K562 (cell line): ENCODE measurements around the gene BEST2. TPM values are rescaled to one million over a fixed set of nuclear protein-coding genes. Genes with fewer than 3 reads are reported as not detected.

Experiments
- CBFB ChIP-seq: sonication (generic); formaldehyde crosslinking; IDR thresholded peaks from 2 replicates; pipeline ENCODE4 v1.4.0; 2020; ENCODE audit warnings: mild to moderate bottlenecking, missing genetic modification reagents
- HDAC2 ChIP-seq: fragments of 450-650 bp; IDR thresholded peaks from 2 replicates; pipeline ENCODE4 v1.6.1; 2016; ENCODE audit warnings: mild to moderate bottlenecking
- HLTF ChIP-seq: fragments of 450-650 bp; IDR thresholded peaks from 2 replicates; pipeline ENCODE4 v1.6.1; 2016
- RFX7 ChIP-seq: fragments of 250-450 bp; sonication (Bioruptor Pico); IDR thresholded peaks from 2 replicates; pipeline ENCODE4 v1.5.1; 2021; ENCODE audit warnings: mild to moderate bottlenecking
- SAP30 ChIP-seq: fragments of 200-600 bp; sonication (generic); IDR thresholded peaks from 2 replicates; pipeline ENCODE4 v1.6.1; 2012; ENCODE audit warnings: borderline replicate concordance, low read depth, mild to moderate bottlenecking, moderate library complexity, low read length, control low read depth, inconsistent platforms; ENCODE audit not compliant: insufficient read depth, poor library complexity, severe bottlenecking
- ZBTB40 ChIP-seq, 2 experiments: fragments of 450-650 bp in 1 of 2; sonication (generic) in 1 of 2; formaldehyde crosslinking in 1 of 2; IDR thresholded peaks; 2 replicates each; pipeline versions ENCODE4 v1.7.1 to v1.9.0; 2016 to 2022; ENCODE audit warnings: inconsistent platforms in 1 of 2, mild to moderate bottlenecking in 1 of 2, missing genetic modification reagents in 1 of 2
- ZNF785 ChIP-seq: fragments of 250-450 bp; sonication (Bioruptor Pico); IDR thresholded peaks from 2 replicates; pipeline ENCODE4 v1.4.0; 2020; ENCODE audit warnings: mild to moderate bottlenecking
- polyA plus RNA-seq, 8 experiments: library from polyadenylated mRNA; depleted of rRNA in 4 of 8; stranded (reverse) in 5 of 8; unstranded in 3 of 8; fragments of >200 nt; fragmentation: Nextera tagmentation in 2 of 8; fragmentation: Illumina TruSeq in 1 of 8; extraction: Ambion mirVana in 2 of 8; extraction: Trizol in 1 of 8; gene quantifications; 2 replicates each; pipeline versions ENCODE4 v1.2.1 to v1.2.3, GENCODE V29; 2011 to 2014; ENCODE audit warnings: inconsistent platforms in 1 of 8, missing spikeins in 1 of 8
- total RNA-seq, 7 experiments: library from RNA; depleted of rRNA in 6 of 7; stranded (reverse); fragments of >200 nt in 6 of 7; fragmentation: Illumina TruSeq in 2 of 7; extraction: Trizol in 2 of 7; gene quantifications; 2 replicates each; pipeline versions ENCODE4 v1.2.1 to v1.2.3, GENCODE V29; 2011 to 2021; ENCODE audit warnings: low replicate concordance in 1 of 7
- TF ChIP-seq, protein P1 (sequence below): fragments of 450-650 bp; IDR thresholded peaks from 2 replicates; pipeline ENCODE4 v1.7.1; 2018; ENCODE audit warnings: mild to moderate bottlenecking, low read depth; ENCODE audit not compliant: partially characterized antibody
- TF ChIP-seq, protein P2 (sequence below): fragments of 250-450 bp; sonication (Bioruptor Pico); IDR thresholded peaks from 2 replicates; pipeline ENCODE4 v1.4.0; 2020; ENCODE audit warnings: mild to moderate bottlenecking, moderate library complexity, borderline replicate concordance

BEST2 gene
- total and polyA plus RNA-seq, 9 of the 15 experiments (the other 6 are each of a cell fraction or from before 2014, with no cell fraction given) = not detected

DNA sequence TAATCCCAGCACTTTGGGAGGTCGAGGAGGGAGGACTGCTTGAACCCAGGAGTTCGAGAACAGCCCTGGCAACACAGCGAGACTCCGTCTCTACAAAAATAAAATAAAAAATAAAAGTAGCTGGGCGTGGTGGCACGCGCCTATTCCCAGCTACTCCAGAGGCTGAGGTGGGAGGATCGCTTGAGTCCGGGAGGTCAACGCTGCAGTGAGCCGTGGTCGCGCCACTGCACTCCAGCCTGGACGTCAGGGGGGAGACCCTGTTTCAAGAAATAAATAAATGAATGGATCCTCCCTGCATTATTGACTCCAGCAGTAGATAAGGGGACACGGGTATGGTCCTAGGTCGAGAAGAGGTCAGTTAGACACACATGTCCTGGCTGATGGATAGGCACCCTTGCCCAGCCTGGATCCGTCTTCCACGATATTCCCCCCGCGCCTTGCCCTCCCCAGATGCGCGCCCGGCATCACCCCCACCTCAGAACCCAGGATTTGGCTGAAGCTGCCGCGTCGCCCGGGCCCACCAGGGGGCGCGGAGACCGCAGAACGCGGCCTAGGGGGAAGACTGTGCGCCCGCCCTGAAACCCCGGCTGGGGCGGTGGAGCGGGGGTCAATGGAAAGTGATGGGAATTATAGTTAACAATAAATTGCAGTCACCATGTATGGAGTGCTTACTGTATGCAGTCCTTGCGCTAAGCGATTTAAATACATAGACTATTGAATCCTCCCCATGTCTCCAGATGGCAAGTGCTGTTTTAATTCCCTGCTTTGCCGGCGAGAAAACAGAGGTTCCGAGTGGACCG, 25.8 kb downstream of the BEST2 start (continued):
- no peak for TF ChIP-seq ZBTB40 (IDR thresholded peaks at IDR 0.05)
- no peak for TF ChIP-seq ZBTB40 (CRISPR knock-in tag; IDR thresholded peaks at IDR 0.05)
- TF ChIP-seq RFX7 (CRISPR knock-in tag) = no peak
- no peak for TF ChIP-seq HDAC2
- TF ChIP-seq, protein P1, sequence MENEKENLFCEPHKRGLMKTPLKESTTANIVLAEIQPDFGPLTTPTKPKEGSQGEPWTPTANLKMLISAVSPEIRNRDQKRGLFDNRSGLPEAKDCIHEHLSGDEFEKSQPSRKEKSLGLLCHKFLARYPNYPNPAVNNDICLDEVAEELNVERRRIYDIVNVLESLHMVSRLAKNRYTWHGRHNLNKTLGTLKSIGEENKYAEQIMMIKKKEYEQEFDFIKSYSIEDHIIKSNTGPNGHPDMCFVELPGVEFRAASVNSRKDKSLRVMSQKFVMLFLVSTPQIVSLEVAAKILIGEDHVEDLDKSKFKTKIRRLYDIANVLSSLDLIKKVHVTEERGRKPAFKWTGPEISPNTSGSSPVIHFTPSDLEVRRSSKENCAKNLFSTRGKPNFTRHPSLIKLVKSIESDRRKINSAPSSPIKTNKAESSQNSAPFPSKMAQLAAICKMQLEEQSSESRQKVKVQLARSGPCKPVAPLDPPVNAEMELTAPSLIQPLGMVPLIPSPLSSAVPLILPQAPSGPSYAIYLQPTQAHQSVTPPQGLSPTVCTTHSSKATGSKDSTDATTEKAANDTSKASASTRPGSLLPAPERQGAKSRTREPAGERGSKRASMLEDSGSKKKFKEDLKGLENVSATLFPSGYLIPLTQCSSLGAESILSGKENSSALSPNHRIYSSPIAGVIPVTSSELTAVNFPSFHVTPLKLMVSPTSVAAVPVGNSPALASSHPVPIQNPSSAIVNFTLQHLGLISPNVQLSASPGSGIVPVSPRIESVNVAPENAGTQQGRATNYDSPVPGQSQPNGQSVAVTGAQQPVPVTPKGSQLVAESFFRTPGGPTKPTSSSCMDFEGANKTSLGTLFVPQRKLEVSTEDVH = no peak
- no peak for TF ChIP-seq SAP30
- peak; percentile 97 for TF ChIP-seq CBFB (CRISPR knock-in tag)
- TF ChIP-seq ZNF785 (CRISPR knock-in tag) = no peak
- no peak for TF ChIP-seq HLTF
- TF ChIP-seq, protein P2, sequence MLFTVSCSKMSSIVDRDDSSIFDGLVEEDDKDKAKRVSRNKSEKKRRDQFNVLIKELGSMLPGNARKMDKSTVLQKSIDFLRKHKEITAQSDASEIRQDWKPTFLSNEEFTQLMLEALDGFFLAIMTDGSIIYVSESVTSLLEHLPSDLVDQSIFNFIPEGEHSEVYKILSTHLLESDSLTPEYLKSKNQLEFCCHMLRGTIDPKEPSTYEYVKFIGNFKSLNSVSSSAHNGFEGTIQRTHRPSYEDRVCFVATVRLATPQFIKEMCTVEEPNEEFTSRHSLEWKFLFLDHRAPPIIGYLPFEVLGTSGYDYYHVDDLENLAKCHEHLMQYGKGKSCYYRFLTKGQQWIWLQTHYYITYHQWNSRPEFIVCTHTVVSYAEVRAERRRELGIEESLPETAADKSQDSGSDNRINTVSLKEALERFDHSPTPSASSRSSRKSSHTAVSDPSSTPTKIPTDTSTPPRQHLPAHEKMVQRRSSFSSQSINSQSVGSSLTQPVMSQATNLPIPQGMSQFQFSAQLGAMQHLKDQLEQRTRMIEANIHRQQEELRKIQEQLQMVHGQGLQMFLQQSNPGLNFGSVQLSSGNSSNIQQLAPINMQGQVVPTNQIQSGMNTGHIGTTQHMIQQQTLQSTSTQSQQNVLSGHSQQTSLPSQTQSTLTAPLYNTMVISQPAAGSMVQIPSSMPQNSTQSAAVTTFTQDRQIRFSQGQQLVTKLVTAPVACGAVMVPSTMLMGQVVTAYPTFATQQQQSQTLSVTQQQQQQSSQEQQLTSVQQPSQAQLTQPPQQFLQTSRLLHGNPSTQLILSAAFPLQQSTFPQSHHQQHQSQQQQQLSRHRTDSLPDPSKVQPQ (CRISPR knock-in tag) = no peak
